SK-N-SH treated with all-trans-retinoic acid at 6 μM for 48 hours (cell line): Measurements from ENCODE around the gene MYL2.

Source experiments
- ARNTL ChIP-seq: fragments of 450-650 bp; formaldehyde crosslinking; IDR thresholded peaks from 2 replicates; pipeline ENCODE4 v1.5.0; 2020; ENCODE audit warnings: low read depth, mild to moderate bottlenecking, moderate library complexity, borderline replicate concordance
- CREB5 ChIP-seq: fragments of 250-450 bp; sonication (Bioruptor Pico); IDR thresholded peaks from 2 replicates; pipeline ENCODE4 v1.5.1; 2020; ENCODE audit warnings: low read depth, mild to moderate bottlenecking, moderate library complexity
- CSDC2 ChIP-seq: fragments of 250-450 bp; sonication (Bioruptor Pico); IDR thresholded peaks from 2 replicates; pipeline ENCODE4 v1.5.0; 2020; ENCODE audit warnings: mild to moderate bottlenecking, moderate library complexity
- ESRRG ChIP-seq: fragments of 250-450 bp; sonication (Bioruptor Pico); IDR thresholded peaks from 2 replicates; pipeline ENCODE4 v1.6.1; 2021; ENCODE audit warnings: mild to moderate bottlenecking
- TCF4 ChIP-seq: fragments of 250-450 bp; sonication (Bioruptor Pico); IDR thresholded peaks from 2 replicates; pipeline ENCODE4 v1.8.0; 2021; ENCODE audit warnings: mild to moderate bottlenecking, moderate library complexity, borderline replicate concordance
- ZFP3 ChIP-seq: fragments of 250-450 bp; sonication (Bioruptor Pico); IDR thresholded peaks from 2 replicates; pipeline ENCODE4 v1.5.0; 2020; ENCODE audit warnings: mild to moderate bottlenecking, moderate library complexity
- ZNF70 ChIP-seq: fragments of 450-650 bp; formaldehyde crosslinking; IDR thresholded peaks from 2 replicates; pipeline ENCODE4 v1.5.0; 2020; ENCODE audit warnings: mild to moderate bottlenecking, moderate library complexity
- ZNF8 ChIP-seq: fragments of 450-650 bp; formaldehyde crosslinking; IDR thresholded peaks from 2 replicates; pipeline ENCODE4 v1.5.0; 2020; ENCODE audit warnings: mild to moderate bottlenecking, moderate library complexity
- TF ChIP-seq, protein P1 (sequence below): fragments of 250-450 bp; sonication (Bioruptor Pico); IDR thresholded peaks from 2 replicates; pipeline ENCODE4 v1.8.0; 2020; ENCODE audit warnings: mild to moderate bottlenecking, moderate library complexity, borderline replicate concordance
- TF ChIP-seq, protein P2 (sequence below): fragments of 250-450 bp; sonication (Bioruptor Pico); IDR thresholded peaks from 2 replicates; pipeline ENCODE4 v1.5.0; 2020; ENCODE audit warnings: mild to moderate bottlenecking, moderate library complexity

DNA sequence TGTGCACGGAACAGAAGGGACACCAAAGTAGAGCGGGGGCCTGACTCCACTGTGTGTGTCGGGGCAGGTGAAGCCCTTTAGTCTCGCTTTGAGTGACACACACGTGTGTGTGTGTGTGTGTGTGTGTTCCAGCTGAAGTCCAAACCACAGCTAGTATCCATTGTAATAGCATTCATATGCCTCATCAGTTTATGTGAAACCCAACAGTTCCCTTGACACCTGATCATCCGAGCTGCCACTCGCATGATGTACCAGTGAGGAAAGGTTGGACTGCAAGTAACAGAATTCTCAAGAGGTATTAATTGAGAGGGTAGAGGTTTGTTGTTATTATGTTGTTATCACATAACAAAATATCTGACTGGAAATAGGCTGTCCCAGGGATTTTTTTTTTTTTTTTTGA, 57.2 kb downstream of the MYL2 start:
- no peak for TF ChIP-seq ZNF8 (CRISPR knock-in tag)
- no peak for TF ChIP-seq ARNTL
- no peak for TF ChIP-seq ZFP3 (CRISPR knock-in tag)
- no peak for TF ChIP-seq ZNF70 (CRISPR knock-in tag)
- no peak for TF ChIP-seq ESRRG
- TF ChIP-seq, protein P1, sequence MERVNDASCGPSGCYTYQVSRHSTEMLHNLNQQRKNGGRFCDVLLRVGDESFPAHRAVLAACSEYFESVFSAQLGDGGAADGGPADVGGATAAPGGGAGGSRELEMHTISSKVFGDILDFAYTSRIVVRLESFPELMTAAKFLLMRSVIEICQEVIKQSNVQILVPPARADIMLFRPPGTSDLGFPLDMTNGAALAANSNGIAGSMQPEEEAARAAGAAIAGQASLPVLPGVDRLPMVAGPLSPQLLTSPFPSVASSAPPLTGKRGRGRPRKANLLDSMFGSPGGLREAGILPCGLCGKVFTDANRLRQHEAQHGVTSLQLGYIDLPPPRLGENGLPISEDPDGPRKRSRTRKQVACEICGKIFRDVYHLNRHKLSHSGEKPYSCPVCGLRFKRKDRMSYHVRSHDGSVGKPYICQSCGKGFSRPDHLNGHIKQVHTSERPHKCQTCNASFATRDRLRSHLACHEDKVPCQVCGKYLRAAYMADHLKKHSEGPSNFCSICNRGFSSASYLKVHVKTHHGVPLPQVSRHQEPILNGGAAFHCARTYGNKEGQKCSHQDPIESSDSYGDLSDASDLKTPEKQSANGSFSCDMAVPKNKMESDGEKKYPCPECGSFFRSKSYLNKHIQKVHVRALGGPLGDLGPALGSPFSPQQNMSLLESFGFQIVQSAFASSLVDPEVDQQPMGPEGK (CRISPR knock-in tag), result no peak
- TF ChIP-seq CREB5 (CRISPR knock-in tag), result no peak
- no peak for TF ChIP-seq CSDC2 (CRISPR knock-in tag)
- no peak for TF ChIP-seq TCF4 (CRISPR knock-in tag)
- TF ChIP-seq, protein P2, sequence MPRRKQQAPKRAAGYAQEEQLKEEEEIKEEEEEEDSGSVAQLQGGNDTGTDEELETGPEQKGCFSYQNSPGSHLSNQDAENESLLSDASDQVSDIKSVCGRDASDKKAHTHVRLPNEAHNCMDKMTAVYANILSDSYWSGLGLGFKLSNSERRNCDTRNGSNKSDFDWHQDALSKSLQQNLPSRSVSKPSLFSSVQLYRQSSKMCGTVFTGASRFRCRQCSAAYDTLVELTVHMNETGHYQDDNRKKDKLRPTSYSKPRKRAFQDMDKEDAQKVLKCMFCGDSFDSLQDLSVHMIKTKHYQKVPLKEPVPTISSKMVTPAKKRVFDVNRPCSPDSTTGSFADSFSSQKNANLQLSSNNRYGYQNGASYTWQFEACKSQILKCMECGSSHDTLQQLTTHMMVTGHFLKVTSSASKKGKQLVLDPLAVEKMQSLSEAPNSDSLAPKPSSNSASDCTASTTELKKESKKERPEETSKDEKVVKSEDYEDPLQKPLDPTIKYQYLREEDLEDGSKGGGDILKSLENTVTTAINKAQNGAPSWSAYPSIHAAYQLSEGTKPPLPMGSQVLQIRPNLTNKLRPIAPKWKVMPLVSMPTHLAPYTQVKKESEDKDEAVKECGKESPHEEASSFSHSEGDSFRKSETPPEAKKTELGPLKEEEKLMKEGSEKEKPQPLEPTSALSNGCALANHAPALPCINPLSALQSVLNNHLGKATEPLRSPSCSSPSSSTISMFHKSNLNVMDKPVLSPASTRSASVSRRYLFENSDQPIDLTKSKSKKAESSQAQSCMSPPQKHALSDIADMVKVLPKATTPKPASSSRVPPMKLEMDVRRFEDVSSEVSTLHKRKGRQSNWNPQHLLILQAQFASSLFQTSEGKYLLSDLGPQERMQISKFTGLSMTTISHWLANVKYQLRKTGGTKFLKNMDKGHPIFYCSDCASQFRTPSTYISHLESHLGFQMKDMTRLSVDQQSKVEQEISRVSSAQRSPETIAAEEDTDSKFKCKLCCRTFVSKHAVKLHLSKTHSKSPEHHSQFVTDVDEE (CRISPR knock-in tag), result no peak
